OCI-LY1 (cell line): ENCODE measurements around the gene FAM161A.

ENCODE experiments used
- CTCF ChIP-seq: fragments of 200-600 bp; sonication (generic), shearing (Covaris generic); IDR thresholded peaks from 2 replicates; pipeline ENCODE4 v1.5.1; 2017; ENCODE audit warnings: mild to moderate bottlenecking, antibody characterized with exemption, low read length, moderate library complexity, mixed read lengths
- EZH2 ChIP-seq: fragments of 200-600 bp; sonication (generic), shearing (Covaris generic); IDR thresholded peaks from 2 replicates; pipeline ENCODE4 v1.8.0; 2017; ENCODE audit warnings: borderline replicate concordance, mixed run types, mild to moderate bottlenecking, antibody characterized with exemption, low read length, moderate library complexity, mixed read lengths

- no peak for TF ChIP-seq CTCF
- TF ChIP-seq EZH2: no peak
Observed at GRCh38 chr2:61887717-61888266, 33.9 kb upstream of the FAM161A start.
